Measurements from ENCODE around the gene FAM83G.
"Not testable (repeated sequence)": the region's sequence is repeated elsewhere in the genome, so short reads cannot be mapped to it uniquely, and the experiment has no call there.

FAM83G gene, protein sequence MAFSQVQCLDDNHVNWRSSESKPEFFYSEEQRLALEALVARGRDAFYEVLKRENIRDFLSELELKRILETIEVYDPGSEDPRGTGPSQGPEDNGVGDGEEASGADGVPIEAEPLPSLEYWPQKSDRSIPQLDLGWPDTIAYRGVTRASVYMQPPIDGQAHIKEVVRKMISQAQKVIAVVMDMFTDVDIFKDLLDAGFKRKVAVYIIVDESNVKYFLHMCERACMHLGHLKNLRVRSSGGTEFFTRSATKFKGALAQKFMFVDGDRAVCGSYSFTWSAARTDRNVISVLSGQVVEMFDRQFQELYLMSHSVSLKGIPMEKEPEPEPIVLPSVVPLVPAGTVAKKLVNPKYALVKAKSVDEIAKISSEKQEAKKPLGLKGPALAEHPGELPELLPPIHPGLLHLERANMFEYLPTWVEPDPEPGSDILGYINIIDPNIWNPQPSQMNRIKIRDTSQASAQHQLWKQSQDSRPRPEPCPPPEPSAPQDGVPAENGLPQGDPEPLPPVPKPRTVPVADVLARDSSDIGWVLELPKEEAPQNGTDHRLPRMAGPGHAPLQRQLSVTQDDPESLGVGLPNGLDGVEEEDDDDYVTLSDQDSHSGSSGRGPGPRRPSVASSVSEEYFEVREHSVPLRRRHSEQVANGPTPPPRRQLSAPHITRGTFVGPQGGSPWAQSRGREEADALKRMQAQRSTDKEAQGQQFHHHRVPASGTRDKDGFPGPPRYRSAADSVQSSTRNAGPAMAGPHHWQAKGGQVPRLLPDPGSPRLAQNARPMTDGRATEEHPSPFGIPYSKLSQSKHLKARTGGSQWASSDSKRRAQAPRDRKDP

DNA sequence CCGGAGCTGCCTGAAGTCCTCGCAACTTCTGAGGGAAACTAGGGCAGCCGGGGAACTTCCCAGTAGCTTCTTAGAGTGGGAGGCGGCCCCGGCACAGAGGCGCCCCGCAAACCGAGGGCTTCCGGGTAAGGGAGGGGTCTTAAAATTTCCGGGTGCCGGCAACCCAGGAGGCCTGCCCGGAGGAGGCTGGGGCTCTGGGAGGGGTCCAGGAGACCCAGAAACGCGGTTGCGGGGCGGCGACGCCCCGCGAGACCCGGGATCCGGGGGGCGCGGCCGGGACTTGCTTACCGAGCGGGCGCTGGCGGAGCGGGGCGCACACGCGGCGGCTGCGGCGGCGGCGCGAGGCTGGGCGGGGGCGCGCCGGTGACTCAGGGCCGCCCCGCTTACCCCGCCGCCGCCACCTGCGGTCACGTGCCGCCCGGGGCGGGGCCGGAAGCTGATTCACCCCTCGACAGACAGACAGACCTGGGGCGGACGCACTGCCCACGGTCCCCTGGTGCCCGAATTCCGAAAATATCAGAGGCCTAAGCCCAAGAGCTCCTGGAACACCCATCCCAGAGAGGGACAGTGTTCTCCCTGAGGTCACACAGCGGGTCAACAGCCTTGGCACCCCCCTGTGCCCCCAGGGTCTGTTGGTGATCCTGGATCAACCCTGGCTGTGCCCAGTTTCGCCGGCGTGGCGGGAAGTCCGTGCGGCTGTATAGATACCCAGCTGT is at the start of gene FAM83G:
Gene FAM83G, minus strand, starts transcription at position 344 of the 716 bp plus-strand sequence. CDS start 723 bp downstream, outside the sequence.
- DNase-seq (ENCODE audit: low read depth), result peak; percentile 12
- peak within 1 kb of the TSS; percentile 59 for H3K4me3 ChIP-seq (ENCODE audit: low read depth, low read length)
- TF ChIP-seq, protein P1, sequence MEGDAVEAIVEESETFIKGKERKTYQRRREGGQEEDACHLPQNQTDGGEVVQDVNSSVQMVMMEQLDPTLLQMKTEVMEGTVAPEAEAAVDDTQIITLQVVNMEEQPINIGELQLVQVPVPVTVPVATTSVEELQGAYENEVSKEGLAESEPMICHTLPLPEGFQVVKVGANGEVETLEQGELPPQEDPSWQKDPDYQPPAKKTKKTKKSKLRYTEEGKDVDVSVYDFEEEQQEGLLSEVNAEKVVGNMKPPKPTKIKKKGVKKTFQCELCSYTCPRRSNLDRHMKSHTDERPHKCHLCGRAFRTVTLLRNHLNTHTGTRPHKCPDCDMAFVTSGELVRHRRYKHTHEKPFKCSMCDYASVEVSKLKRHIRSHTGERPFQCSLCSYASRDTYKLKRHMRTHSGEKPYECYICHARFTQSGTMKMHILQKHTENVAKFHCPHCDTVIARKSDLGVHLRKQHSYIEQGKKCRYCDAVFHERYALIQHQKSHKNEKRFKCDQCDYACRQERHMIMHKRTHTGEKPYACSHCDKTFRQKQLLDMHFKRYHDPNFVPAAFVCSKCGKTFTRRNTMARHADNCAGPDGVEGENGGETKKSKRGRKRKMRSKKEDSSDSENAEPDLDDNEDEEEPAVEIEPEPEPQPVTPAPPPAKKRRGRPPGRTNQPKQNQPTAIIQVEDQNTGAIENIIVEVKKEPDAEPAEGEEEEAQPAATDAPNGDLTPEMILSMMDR (IDR thresholded peaks at IDR 0.05; ENCODE audit: low read depth, low read length, missing control alignments), result no peak
- in situ Hi-C loops (cut with HindIII; ENCODE audit: low sequenced_read_pairs), result no loop called here

DNA sequence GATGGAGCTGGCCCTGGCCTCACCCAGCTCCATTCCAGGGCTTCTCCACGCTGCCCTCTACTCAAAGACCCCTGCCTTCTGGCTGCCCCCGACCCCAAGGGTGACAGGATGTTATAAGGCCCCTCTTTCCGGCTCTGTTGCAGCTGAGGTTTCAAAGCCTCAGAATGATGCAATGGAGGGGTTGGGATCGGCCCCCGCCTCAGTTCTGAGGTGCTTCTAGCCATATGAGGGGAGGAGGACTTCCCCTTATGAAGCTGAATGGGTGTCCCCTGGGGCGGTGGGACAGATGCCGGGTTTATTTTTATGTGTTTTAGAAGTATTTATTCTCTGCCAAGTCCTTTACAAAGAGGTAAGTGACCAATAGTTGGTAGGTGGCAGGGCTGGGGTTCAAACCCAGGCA is 44.3 kb upstream of the FAM83G start:
- DNase-seq (ENCODE audit: low read depth); H3K4me3 ChIP-seq (ENCODE audit: low read depth, low read length); in situ Hi-C loops (cut with HindIII; ENCODE audit: low sequenced_read_pairs): not testable (repeated sequence)

DNA sequence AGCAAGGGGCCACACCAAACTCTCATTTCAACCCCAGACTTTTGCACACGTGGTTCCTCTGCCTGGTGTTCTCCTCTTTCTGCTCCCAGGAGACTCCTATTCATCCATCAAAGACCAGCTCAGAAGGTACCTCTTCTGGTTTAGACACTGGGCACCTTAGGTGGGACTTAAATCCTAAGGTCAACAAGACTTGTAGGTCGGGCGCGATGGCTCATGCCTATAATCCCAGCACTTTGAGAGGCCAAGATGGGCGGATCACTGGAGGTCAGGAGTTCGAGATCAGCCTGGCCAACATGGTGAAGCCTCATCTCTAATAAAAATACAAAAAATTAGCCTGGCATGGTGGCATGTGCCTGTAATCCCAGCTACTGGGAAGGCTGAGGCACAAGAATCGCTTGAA is 42.9 kb upstream of the FAM83G start:
- in situ Hi-C loops (cut with HindIII; ENCODE audit: low sequenced_read_pairs); DNase-seq (ENCODE audit: low read depth); H3K4me3 ChIP-seq (ENCODE audit: low read depth, low read length): not testable (repeated sequence)

DNA sequence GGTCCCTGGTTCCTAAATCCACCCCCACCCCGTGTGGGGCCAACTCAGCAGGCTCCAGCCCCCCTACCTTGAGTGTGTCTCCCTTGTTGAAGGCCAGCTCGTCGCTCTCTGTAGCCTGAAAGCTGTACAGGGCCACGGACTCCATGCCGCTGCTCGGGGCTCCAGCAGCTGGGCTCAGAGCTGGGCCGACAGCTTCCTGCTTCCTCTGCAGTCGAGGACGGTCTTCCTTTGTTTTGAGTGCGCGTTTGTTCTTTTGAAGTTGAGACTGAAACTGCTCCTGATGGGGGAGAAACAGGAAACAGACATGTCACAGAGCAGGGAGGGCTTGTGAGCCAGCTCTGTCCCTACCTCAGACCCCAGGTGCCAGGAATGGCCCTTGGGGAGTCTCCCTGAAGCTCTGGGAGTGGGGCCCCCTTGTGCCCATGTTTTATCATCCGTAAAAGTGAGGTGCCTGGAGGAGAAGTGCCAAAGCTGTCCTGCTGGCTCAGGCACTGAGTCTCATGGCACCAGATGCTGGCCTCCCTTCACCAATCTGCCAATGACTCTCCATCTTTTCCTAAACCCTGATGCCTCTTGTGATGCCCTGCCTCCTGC is 42.3 kb upstream of the FAM83G start, which contains the start of gene GRAP:
Gene GRAP, minus strand, starts transcription at position 176 of the 594 bp plus-strand sequence. Its CDS starts 31 bp downstream, at position 145.
- in situ Hi-C loops (cut with HindIII; ENCODE audit: low sequenced_read_pairs); DNase-seq (ENCODE audit: low read depth); H3K4me3 ChIP-seq (ENCODE audit: low read depth, low read length): not testable (repeated sequence)

DNA sequence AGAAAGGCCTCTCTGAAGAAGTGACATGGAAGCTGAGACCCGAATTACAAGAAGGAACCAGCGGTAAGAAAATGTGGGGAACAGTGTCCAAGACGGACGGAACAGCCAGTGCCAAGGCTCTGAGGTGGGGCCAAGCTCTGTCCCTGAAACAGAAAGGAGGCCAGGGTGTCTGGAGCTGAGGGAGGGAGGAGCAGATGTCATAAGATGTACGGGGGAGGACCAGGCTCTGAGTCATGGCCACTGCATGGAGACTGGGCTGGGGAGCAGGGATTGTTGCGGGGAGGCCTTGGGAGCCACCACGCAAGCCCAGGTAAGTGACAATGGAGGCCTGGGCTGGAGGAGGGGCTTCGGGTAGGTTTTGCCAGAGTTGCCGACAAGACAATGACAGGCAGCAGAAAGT is 40.1 kb upstream of the FAM83G start:
- in situ Hi-C loops (cut with HindIII; ENCODE audit: low sequenced_read_pairs); H3K4me3 ChIP-seq (ENCODE audit: low read depth, low read length); DNase-seq (ENCODE audit: low read depth): not testable (repeated sequence)

DNA sequence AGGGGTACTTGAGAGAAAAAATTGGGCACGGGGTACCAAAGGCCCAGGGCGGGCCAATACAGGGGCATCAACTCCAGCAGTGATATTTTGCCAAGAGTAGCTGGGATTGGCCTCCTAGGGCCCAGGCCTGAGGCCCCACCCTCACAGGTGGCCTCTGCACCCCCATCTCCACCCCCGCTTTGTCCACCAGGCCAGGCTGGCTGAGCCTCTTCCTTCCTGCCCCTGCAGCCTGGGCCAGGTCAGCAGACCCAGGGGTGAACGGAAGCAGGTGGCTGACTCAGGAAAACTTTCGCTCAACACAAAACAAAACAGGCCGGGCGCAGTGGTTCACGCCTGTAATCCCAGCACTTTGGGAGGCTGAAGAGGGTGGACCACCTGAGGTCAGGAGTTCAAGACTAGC is 38.5 kb upstream of the FAM83G start:
- in situ Hi-C loops (cut with HindIII; ENCODE audit: low sequenced_read_pairs), result not testable (repeated sequence)

DNA sequence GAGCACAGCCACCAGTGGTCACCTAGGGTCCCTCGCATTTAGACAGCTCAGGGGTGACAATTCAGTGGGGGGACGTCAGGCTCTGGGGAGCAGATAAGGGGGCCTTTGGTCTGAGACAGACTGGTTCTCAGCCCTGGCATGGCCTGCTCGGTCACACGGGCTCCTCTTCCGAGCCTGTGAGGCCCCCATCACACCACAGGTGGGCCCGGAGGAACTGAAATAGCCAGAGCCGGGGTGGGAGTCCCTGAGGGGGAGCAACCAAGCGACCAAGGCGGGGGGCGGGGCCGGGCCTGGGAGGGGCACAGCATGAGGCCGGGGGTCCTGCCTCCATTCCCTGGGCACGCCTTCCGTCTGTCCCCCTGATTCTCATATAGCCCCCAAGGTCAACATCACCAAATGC is 37.8 kb upstream of the FAM83G start:
- H3K4me3 ChIP-seq (ENCODE audit: low read depth, low read length); DNase-seq (ENCODE audit: low read depth); in situ Hi-C loops (cut with HindIII; ENCODE audit: low sequenced_read_pairs): not testable (repeated sequence)

More for the DNA sequence above, 38.5 kb upstream of the FAM83G start:
- H3K4me3 ChIP-seq (ENCODE audit: low read depth, low read length); DNase-seq (ENCODE audit: low read depth): not testable (repeated sequence)

DNA sequence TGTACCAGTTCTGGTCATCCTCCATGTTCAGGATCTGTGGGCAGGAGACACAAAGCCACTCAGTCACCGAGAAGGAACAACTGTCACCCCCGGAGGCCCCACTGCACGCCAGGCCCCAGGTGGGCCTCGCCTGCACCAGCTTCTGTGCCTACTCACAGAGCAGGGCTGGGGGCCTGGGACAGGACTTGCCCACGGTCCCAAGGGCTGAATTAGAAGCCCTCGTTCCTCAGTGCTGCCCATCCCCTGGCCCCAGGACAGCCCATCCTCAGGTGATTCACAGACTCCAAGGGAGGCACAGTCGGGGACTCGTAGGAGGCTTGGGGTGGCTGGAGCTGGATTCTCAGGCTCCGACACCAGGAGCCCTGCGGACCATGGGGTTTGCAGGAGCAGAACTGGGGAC is 37.3 kb upstream of the FAM83G start:
- DNase-seq (ENCODE audit: low read depth); H3K4me3 ChIP-seq (ENCODE audit: low read depth, low read length); in situ Hi-C loops (cut with HindIII; ENCODE audit: low sequenced_read_pairs): not testable (repeated sequence)

DNA sequence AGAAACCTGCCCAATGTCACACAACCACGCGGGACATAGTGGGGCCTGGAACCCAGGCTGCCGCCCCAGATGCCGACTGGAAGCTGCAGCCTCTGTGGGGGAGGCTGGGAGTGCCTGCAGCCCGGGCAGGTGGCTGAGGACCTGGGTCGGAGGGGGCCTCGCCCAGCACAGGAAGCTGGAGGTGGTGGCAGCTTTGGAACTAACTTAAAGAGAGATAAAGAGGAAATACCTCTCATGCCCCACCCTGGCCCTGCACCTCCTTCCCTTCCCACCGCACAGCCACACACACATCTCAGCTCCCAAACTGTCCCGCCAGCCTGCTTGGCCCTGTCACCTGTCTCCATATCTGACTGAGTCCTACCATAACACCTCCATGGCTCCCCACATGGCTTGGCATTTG is 35.8 kb upstream of the FAM83G start:
- in situ Hi-C loops (cut with HindIII; ENCODE audit: low sequenced_read_pairs); DNase-seq (ENCODE audit: low read depth); H3K4me3 ChIP-seq (ENCODE audit: low read depth, low read length): not testable (repeated sequence)

DNA sequence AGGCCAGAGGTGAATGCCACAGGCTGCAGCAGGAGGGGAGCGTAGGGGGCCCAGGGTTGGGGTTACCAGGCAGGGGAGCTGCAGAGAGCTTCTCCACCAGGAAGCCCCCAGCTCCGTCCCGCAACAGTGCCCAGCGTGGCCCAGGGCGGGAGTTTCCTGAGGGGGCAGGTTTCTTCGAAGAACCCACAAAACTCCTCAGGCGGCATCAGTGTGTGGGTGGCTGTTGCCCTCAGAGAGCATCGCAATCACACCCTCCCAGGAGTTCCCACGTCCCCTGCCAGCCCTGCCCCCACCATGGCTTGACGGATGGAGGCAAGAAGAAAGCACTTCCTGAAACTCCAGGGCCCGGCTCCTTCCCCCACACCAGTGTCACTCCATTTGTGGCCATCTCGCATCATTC is 34.2 kb upstream of the FAM83G start:
- DNase-seq (ENCODE audit: low read depth); in situ Hi-C loops (cut with HindIII; ENCODE audit: low sequenced_read_pairs); H3K4me3 ChIP-seq (ENCODE audit: low read depth, low read length): not testable (repeated sequence)

DNA sequence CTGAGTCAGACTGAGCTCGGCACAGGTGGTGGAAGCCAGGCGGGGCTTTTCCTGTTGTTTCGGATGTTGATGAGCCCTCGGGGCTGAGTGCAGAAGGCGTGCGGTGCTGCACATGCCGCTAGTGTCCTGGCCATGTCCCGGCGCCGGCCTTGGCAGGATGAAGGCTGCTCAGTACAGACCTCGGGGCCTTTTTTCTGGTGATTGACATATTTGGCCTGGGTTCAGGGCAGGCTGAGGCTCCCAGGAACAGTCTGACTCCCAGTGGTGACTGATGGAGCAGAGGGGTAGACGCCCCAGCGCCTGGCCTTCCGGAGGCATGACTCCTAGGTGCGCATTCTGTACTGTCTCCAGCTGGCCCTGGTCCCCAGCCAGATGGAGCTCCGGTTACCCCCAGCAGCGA is 33.4 kb upstream of the FAM83G start:
- DNase-seq (ENCODE audit: low read depth); in situ Hi-C loops (cut with HindIII; ENCODE audit: low sequenced_read_pairs): not testable (repeated sequence)

DNA sequence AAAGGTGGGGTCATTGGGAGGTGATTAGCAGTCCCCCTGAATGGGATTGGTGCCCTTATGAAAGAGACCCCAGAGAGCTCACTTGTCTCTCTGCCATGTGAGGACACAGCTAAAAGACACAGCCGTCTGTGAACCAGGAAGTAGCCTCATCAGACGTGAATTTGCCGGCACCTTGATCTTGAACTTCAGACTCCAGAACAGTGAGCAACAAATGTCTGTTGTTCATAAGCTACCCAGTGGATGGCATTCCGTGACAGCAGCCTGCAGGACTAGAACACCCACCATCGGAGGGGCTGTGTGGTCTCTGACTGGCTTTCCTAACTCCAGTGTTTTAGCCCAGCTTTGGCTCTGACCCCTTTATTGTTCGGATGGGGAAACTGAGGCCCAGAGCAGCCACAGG is 33.0 kb upstream of the FAM83G start:
- in situ Hi-C loops (cut with HindIII; ENCODE audit: low sequenced_read_pairs); DNase-seq (ENCODE audit: low read depth); H3K4me3 ChIP-seq (ENCODE audit: low read depth, low read length): not testable (repeated sequence)

More for the DNA sequence above, 33.4 kb upstream of the FAM83G start:
- H3K4me3 ChIP-seq (ENCODE audit: low read depth, low read length), result not testable (repeated sequence)

DNA sequence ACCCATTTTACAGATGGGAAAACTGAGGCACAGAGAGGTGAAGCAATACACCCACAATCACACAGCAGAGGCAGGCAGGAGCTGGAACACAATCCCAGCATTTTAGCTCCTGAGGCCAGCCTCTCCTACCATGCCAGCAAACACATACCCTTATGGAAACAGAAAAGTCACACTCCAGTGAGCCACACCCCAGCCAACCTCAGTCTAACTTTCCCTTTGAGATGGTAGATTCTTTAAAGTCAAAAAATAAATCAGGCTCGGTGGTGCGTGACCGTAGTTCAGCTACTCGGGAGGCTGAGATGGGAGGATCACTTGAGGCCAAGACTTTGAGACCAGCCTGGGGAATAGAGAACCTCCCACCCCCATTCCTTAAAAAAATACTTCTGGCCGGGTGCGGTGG is 31.6 kb upstream of the FAM83G start:
- DNase-seq (ENCODE audit: low read depth); H3K4me3 ChIP-seq (ENCODE audit: low read depth, low read length); in situ Hi-C loops (cut with HindIII; ENCODE audit: low sequenced_read_pairs): not testable (repeated sequence)

DNA sequence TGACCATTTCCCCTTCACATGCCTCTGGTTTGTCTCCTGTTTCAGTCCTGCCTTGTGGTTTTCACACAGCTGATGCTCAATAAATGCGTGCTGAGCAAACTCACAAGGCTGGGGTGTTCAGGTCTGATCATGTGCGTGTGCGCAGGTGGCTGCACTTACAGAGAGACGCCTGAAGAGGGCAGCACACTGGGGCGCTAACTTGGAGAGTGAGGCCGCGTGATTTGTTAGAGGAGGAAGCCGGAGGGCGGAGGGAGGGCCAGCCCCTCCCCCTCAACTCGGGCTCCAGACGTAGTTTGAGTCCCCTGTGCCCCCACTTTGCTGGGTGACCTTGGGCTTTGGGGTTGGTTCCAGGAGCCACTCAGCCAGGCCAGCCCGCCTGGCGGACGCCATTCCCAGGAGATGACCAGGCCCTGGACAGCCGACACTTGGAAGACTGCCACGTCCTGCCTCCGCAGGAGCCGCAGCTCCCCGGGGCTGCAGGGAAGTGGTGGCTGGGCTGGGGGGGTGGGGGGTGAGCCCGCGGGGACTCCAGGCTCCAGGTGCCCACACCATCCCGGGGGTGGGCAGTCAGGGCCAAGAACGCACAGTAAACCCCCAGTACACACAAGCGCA is 27.9 kb upstream of the FAM83G start:
- H3K4me3 ChIP-seq (ENCODE audit: low read depth, low read length); in situ Hi-C loops (cut with HindIII; ENCODE audit: low sequenced_read_pairs); DNase-seq (ENCODE audit: low read depth): not testable (repeated sequence)
